AG04450 (cell line): ENCODE data around the gene MTF2. TPM values are rescaled to one million over a fixed set of nuclear protein-coding genes. Genes with fewer than 3 reads are reported as not detected.
"Not testable (repeated sequence)": the region's sequence is repeated elsewhere in the genome, so short reads cannot be mapped to it uniquely, and the experiment has no call there.

Source experiments
- CTCF ChIA-PET: fragments of 300-600, 350-600 bp; formaldehyde crosslinking; extraction: SDS; loops from one replicate; lab custom pipeline; 2022; ENCODE audit warnings: antibody characterized with exemption, inconsistent platforms; lab: Charles Lee
- POLR2A ChIA-PET: fragments of 350-600 bp; formaldehyde crosslinking; extraction: SDS; loops from one replicate; lab custom pipeline; 2021; ENCODE audit warnings: antibody characterized with exemption, inconsistent platforms; lab: Yijun Ruan, JAX
- DNase-seq: peaks from one replicate; pipeline ENCODE4 v3.0.0-alpha.2; 2011; ENCODE audit warnings: low read depth, low spot score
- H3K27ac ChIP-seq: one replicate; pipeline ENCODE4 v1.5.1; 2012; ENCODE audit warnings: low read depth, low read length, control low read depth
- H3K27me3 ChIP-seq: one replicate; pipeline ENCODE4 v1.6.0; 2012; ENCODE audit warnings: low read length; ENCODE audit not compliant: control insufficient read depth, insufficient read depth
- H3K4me3 ChIP-seq: 2 replicates; pipeline ENCODE4 v1.5.1; 2011; ENCODE audit warnings: mild to moderate bottlenecking, low read depth, low read length, control low read depth
- H3K9me3 ChIP-seq: 2 replicates; pipeline ENCODE4 v1.5.1; 2012; ENCODE audit warnings: low read length; ENCODE audit not compliant: control insufficient read depth, insufficient read depth
- CTCF ChIP-seq: IDR thresholded peaks from 2 replicates; pipeline ENCODE4 v1.5.1; 2011; ENCODE audit warnings: low read depth, low read length, control low read depth, inconsistent platforms
- polyA minus RNA-seq: library from RNA; depleted of rRNA, polyadenylated mRNA; stranded (reverse); fragments of >200 nt; gene quantifications from 2 replicates; pipeline ENCODE4 v1.2.3, GENCODE V29; 2011; rRNA and poly(A)+ RNA removed
- polyA plus RNA-seq: library from polyadenylated mRNA; depleted of rRNA; stranded (reverse); fragments of >200 nt; gene quantifications from 2 replicates; pipeline ENCODE4 v1.2.3, GENCODE V29; 2011; rRNA removed

Gene MTF2
- polyA plus RNA-seq: 15.8 and 23.9 TPM in 2 replicates
- 27.9 and 32.8 TPM in 2 replicates for polyA minus RNA-seq

- TF ChIP-seq CTCF: no peak
- no peaks in the 10 kb centered on the region for H3K27me3 ChIP-seq
- peak; percentile 97 for DNase-seq
- H3K4me3 ChIP-seq: peak within 1 kb of the TSS; percentile 93
- POLR2A ChIA-PET: interaction anchor here (0.5 to 2.4 kb wide), 12 partner anchors 14 to 1167 kb away, joined by 3 to 14 read pairs (median 3); partner anchors contain the start of gene DR1
- CTCF ChIA-PET: interaction anchor here (1.0 to 1.9 kb wide), 7 partner anchors 30 to 225 kb away, joined by 3 to 10 read pairs (median 5); no protein-coding TSS in a partner anchor
- no peaks in the 10 kb centered on the region for H3K9me3 ChIP-seq
- H3K27ac ChIP-seq: peak within 1 kb of the TSS; percentile 89
Measured at GRCh38 chr1:93078986-93079654, at the start of gene MTF2. TSS of gene MTF2 (plus strand) at chr1:93079283. CDS start at chr1:93079527, 244 bp downstream.

DNA sequence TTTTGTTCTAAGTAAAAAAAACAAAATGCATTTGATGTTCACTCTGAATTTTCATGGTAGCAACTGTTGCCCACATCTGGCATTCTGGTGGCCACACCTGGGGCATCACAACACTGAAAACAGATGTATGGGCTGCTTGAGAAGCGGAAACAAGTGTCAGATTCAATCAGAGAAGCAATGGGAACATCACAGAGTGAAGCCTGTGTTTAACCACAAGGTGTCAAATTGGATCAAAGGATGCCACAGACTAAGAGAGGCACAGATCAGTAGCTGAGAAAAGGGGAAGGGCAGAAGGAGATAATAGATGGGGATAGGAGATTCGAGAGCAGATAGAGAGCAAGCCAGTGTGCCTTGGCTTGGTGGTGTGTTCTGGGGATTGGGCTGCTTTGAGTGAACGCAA lies 49.8 kb upstream of the MTF2 start:
- ChIA-PET POLR2A (no interaction called here), CTCF (no interaction called here)
- no peak for DNase-seq
- Histone ChIP-seq H3K27me3 (peaks cover 12% of the 10 kb centered on the region), H3K27ac (no peak overlapping the region), H3K9me3 (no peaks in the 10 kb centered on the region), H3K4me3 (no peak overlapping the region)
- no peak for TF ChIP-seq CTCF

DNA sequence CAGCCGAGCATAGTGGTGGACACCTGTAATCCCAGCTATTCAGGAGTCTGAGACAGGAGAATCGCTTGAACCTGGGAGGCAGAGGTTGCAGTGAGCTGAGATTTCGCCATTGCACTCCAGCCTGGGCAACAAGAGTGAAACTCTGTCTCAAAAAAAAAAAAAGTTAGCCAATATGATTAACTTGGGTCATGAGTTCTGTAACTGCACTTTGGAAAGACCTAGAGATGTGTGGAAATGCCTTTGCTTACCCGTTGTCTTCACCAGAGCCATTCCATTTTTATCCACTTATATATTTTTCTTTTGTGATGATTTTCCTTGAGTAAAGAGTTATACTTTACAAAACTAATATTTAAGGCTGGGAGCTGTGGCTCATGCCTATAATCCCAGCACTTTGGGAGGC lies 48.9 kb upstream of the MTF2 start:
- CTCF ChIA-PET, DNase-seq, H3K4me3 ChIP-seq, H3K9me3 ChIP-seq, POLR2A ChIA-PET, H3K27ac ChIP-seq: not testable (repeated sequence)
- peaks cover 12% of the 10 kb centered on the region for H3K27me3 ChIP-seq

GRCh38 chr1:93031711-93032110 lies 47.4 kb upstream of the MTF2 start:
- Histone ChIP-seq H3K9me3 (no peaks in the 10 kb centered on the region), H3K27ac (no peak overlapping the region), H3K27me3 (peaks cover 12% of the 10 kb centered on the region), H3K4me3 (no peak overlapping the region)
- ChIA-PET CTCF (interaction anchor here (1.2 kb wide), 2 partner anchors 11 to 273 kb away, joined by 6 read pairs; no protein-coding TSS in a partner anchor), POLR2A (no interaction called here)
- DNase-seq: no peak
- no peak for TF ChIP-seq CTCF

- DNase-seq: no peak
- Histone ChIP-seq H3K9me3 (no peaks in the 10 kb centered on the region), H3K27me3 (peaks cover 6% of the 10 kb centered on the region), H3K4me3 (no peak overlapping the region), H3K27ac (no peak overlapping the region)
- CTCF ChIA-PET: interaction anchor here (0.7 to 1.4 kb wide), 2 partner anchors 12 kb away, joined by 3 read pairs; no protein-coding TSS in a partner anchor
- TF ChIP-seq CTCF: no peak
- POLR2A ChIA-PET: no interaction called here
Measured at GRCh38 chr1:93033029-93033428, 46.1 kb upstream of the MTF2 start.
